ENCODE results near the gene NIN.

NIN gene

GRCh38 chr14:50776522-50776921 is 54.4 kb downstream of the NIN start:
- no peak for ATAC-seq
- TF ChIP-seq, protein P1, sequence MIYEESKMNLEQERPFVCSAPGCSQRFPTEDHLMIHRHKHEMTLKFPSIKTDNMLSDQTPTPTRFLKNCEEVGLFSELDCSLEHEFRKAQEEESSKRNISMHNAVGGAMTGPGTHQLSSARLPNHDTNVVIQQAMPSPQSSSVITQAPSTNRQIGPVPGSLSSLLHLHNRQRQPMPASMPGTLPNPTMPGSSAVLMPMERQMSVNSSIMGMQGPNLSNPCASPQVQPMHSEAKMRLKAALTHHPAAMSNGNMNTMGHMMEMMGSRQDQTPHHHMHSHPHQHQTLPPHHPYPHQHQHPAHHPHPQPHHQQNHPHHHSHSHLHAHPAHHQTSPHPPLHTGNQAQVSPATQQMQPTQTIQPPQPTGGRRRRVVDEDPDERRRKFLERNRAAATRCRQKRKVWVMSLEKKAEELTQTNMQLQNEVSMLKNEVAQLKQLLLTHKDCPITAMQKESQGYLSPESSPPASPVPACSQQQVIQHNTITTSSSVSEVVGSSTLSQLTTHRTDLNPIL (CRISPR knock-in tag; IDR thresholded peaks at IDR 0.05; ENCODE audit: low read depth), result no peak
- TF ChIP-seq ZFP3 (CRISPR knock-in tag; IDR thresholded peaks at IDR 0.05) (no peak), RARB (CRISPR knock-in tag; IDR thresholded peaks at IDR 0.05) (no peak), ARNTL (CRISPR knock-in tag; IDR thresholded peaks at IDR 0.05; ENCODE audit: borderline replicate concordance, low read depth) (no peak), ZFP30 (CRISPR knock-in tag; IDR thresholded peaks at IDR 0.05) (no peak), ZNF8 (CRISPR knock-in tag; IDR thresholded peaks at IDR 0.05) (no peak), GLIS3 (CRISPR knock-in tag; IDR thresholded peaks at IDR 0.05) (no peak), SNAI2 (CRISPR knock-in tag; IDR thresholded peaks at IDR 0.05) (no peak), BACH2 (CRISPR knock-in tag; IDR thresholded peaks at IDR 0.05; ENCODE audit: borderline replicate concordance) (no peak), ISL1 (CRISPR knock-in tag; IDR thresholded peaks at IDR 0.05) (no peak), OSR1 (CRISPR knock-in tag; IDR thresholded peaks at IDR 0.05) (no peak)
- TF ChIP-seq, protein P2, sequence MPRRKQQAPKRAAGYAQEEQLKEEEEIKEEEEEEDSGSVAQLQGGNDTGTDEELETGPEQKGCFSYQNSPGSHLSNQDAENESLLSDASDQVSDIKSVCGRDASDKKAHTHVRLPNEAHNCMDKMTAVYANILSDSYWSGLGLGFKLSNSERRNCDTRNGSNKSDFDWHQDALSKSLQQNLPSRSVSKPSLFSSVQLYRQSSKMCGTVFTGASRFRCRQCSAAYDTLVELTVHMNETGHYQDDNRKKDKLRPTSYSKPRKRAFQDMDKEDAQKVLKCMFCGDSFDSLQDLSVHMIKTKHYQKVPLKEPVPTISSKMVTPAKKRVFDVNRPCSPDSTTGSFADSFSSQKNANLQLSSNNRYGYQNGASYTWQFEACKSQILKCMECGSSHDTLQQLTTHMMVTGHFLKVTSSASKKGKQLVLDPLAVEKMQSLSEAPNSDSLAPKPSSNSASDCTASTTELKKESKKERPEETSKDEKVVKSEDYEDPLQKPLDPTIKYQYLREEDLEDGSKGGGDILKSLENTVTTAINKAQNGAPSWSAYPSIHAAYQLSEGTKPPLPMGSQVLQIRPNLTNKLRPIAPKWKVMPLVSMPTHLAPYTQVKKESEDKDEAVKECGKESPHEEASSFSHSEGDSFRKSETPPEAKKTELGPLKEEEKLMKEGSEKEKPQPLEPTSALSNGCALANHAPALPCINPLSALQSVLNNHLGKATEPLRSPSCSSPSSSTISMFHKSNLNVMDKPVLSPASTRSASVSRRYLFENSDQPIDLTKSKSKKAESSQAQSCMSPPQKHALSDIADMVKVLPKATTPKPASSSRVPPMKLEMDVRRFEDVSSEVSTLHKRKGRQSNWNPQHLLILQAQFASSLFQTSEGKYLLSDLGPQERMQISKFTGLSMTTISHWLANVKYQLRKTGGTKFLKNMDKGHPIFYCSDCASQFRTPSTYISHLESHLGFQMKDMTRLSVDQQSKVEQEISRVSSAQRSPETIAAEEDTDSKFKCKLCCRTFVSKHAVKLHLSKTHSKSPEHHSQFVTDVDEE (CRISPR knock-in tag; IDR thresholded peaks at IDR 0.05), result no peak

GRCh38 chr14:50775357-50775756 is 55.6 kb downstream of the NIN start:
- TF ChIP-seq RARB (CRISPR knock-in tag; IDR thresholded peaks at IDR 0.05) (no peak), PATZ1 (CRISPR knock-in tag; IDR thresholded peaks at IDR 0.05; ENCODE audit: borderline replicate concordance) (no peak), TCF4 (CRISPR knock-in tag; IDR thresholded peaks at IDR 0.05; ENCODE audit: borderline replicate concordance) (no peak), ISL1 (CRISPR knock-in tag; IDR thresholded peaks at IDR 0.05) (peak; percentile 31), GLIS3 (CRISPR knock-in tag; IDR thresholded peaks at IDR 0.05) (no peak), ZNF70 (CRISPR knock-in tag; IDR thresholded peaks at IDR 0.05) (no peak)
- ATAC-seq, result peak; percentile 70

DNA sequence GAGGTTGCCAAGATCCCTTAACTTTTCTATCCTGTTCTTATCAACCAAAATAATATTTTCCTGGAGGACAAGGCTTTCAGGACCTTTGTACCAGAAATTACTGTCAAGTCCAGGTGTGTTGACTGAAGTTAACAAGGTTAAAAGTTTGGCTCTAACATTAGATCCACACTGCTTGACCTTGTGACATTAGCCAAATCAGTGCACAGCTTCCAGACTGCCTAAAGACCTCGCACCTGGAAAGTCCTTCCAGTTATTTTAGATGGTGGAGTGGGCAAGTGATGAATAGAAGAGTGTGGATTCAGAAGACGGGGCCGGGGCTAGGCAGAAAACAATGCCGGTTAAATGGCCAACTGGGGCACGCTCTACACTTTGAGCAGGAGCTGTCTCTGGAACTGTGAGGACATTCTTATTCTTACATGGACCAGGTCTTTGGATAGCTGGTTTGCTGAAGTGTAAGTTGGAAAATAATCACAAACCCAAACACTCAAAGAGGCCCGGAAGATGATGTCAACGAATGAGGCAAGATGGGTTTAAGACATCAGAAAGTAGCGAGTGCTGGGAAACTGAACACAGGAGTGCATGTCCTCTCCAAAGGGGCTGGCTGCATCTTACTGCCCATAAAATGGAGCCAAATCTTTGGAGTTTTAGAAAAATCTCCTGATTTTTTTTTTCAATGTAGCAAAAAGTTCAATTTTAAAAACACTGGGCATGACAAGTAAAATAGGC is 56.3 kb downstream of the NIN start:
- no peak for ATAC-seq

More for the DNA sequence above, 56.3 kb downstream of the NIN start:
- TF ChIP-seq PPARA (CRISPR knock-in tag; IDR thresholded peaks at IDR 0.05; ENCODE audit: borderline replicate concordance) (no peak), BACH2 (CRISPR knock-in tag; IDR thresholded peaks at IDR 0.05; ENCODE audit: borderline replicate concordance) (no peak), RARB (CRISPR knock-in tag; IDR thresholded peaks at IDR 0.05) (no peak), ISL1 (CRISPR knock-in tag; IDR thresholded peaks at IDR 0.05) (no peak), ZC3H10 (CRISPR knock-in tag; IDR thresholded peaks at IDR 0.05) (no peak), TCF4 (CRISPR knock-in tag; IDR thresholded peaks at IDR 0.05; ENCODE audit: borderline replicate concordance) (no peak), ZFP30 (CRISPR knock-in tag; IDR thresholded peaks at IDR 0.05) (no peak), ZNF565 (CRISPR knock-in tag; conservative IDR thresholded peaks at IDR 0.05; ENCODE audit: low read depth) (no peak)
- TF ChIP-seq, protein P3, sequence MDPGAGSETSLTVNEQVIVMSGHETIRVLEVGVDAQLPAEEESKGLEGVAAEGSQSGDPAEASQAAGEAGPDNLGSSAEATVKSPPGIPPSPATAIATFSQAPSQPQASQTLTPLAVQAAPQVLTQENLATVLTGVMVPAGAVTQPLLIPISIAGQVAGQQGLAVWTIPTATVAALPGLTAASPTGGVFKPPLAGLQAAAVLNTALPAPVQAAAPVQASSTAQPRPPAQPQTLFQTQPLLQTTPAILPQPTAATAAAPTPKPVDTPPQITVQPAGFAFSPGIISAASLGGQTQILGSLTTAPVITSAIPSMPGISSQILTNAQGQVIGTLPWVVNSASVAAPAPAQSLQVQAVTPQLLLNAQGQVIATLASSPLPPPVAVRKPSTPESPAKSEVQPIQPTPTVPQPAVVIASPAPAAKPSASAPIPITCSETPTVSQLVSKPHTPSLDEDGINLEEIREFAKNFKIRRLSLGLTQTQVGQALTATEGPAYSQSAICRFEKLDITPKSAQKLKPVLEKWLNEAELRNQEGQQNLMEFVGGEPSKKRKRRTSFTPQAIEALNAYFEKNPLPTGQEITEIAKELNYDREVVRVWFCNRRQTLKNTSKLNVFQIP (CRISPR knock-in tag; IDR thresholded peaks at IDR 0.05; ENCODE audit: borderline replicate concordance, low read depth), result no peak
- TF ChIP-seq, protein P1 (CRISPR knock-in tag; IDR thresholded peaks at IDR 0.05; ENCODE audit: low read depth), result no peak
- TF ChIP-seq, protein P2 (CRISPR knock-in tag; IDR thresholded peaks at IDR 0.05), result no peak

All from SK-N-SH treated with all-trans-retinoic acid at 6 μM for 48 hours (cell line).